Forelimb muscle (tissue), 1 donor: ENCODE results near the gene FBXO7. TPM values are rescaled to one million over a fixed set of nuclear protein-coding genes. Genes with fewer than 3 reads are reported as not detected.
"Not testable (repeated sequence)": the region's sequence is repeated elsewhere in the genome, so short reads cannot be mapped to it uniquely, and the experiment has no call there.

Experiments
- DNase-seq: peaks from one replicate; pipeline ENCODE4 v3.0.0-alpha.2; 2013; ENCODE audit warnings: low read depth
- polyA plus RNA-seq: library from polyadenylated mRNA; unstranded; fragments of 120-200 nt; gene quantifications from one replicate; pipeline ENCODE4 v1.2.1, GENCODE V29; 2013; ENCODE audit not compliant: insufficient read length

FBXO7 gene
- polyA plus RNA-seq: 56.1 TPM

DNA sequence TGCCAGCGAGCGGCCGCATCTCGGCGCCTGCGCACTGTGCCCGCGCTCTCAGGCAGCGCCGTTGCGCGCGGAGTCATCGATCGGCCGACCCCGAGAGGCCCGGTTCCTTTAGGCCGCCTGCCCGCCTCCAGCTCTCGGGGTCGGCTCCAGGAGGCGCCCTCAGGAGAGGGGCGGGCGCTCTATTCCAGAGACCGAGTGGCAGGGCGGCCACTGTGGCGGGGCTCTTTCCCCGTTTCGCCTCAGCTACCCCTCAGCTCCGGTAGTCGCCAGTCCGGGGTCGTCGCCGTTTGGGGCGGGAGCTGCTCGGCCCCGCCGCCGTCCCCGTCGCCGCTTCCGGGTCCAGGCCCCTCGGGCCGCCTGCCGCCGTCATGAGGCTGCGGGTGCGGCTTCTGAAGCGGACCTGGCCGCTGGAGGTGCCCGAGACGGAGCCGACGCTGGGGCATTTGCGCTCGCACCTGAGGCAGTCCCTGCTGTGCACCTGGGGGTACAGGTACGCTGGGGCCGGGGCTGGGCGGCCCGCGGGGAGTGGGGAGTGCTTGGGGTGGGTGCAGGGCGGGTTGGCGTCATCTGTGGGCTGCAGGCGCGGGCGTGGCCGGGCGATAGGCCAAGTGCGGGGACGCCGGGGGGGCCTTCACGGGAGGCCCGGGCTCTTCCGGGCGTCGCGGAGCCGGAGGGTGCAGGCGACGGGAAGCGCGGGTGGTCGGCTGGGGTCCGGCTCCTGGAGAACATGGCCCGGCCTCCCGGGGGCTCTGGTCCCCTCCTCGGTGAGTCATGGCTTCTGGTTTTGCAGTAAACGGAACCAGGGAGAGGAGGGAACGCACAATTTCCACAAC, at the start of gene FBXO7:
FBXO7 (plus strand) TSS at position 177 of the 833 bp plus-strand sequence; CDS start at position 369, 192 bp downstream.
- DNase-seq: peak; percentile 81

DNA sequence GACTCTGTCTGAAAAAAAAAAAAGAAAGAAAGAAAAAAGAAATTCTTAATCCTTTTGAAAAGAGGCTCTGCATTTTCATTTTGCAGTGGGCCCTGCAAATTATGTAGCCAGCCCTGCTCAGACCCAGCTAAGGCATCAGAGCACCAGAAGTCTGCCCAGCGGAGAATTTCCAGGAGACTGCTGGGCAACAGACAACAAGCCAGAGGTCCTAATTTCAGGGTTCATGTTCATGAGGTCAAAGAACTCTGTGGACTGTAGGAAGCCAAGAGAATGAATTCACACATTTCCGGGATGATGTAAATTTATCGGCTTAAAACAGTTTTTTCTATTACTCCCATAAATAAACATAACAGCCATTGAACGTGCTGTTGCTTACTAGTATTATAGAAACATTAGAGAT, 47.7 kb upstream of the FBXO7 start:
- DNase-seq: no peak

GRCh38 chr22:32430352-32430751, 44.3 kb upstream of the FBXO7 start:
- no peak for DNase-seq

DNA sequence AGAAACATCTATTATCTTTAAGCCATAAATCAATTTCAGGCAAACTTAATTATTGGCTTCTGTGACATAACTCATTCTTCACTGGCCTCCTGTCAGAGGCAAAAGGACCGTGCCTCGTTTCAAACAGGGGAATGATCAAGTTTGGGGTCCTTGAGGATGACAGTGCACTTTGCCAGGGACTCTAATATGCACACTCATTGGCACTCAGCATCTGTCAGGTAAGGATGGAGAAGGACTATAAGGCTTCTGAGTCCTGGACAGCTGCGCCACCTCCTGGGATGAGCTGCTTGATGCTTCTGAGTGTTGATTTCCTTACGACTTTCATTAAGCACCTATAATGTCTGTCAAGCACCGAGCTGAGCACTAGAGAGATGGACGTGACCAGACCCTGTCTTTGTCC, 30.5 kb upstream of the FBXO7 start:
- no peak for DNase-seq

GRCh38 chr22:32446321-32446720, 28.3 kb upstream of the FBXO7 start:
- DNase-seq: no peak

DNA sequence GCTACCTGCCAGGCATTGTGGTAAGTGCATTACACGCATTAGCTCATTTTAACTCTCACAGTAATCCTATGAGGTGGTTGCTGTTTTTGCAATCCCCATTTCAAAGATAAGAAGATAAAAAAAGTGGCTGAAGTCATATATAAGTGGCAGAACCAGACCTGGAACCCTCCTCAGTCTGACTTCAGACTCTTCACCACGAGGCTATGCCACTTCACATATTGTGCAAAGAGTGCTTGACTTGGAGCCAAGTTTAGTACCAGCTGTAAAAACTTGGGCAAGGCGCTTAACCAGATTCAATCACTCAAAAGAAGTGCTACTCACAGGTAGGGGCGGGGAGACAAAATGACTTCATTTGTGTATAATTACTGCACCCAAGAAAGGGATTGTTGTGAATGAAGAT, 25.6 kb upstream of the FBXO7 start:
- no peak for DNase-seq

DNA sequence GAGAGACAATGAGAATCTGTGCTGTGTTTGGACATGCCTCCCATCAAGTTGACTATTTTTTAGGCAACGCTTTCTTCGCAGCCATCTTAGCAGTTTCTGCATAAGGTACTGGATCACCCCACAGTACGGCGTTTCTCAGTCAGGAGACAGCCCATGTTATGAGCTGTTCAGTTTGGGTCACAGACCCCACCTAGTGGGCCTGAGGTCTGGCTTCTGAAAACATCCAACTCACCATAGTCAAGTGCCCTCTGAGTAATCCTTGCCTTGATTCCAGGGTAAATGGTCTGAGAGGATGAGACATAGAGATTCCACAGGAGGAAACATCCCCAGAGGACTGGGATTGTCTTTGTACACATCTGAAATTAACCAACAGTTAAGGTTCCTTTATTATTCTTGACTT, 17.6 kb upstream of the FBXO7 start:
- no peak for DNase-seq

DNA sequence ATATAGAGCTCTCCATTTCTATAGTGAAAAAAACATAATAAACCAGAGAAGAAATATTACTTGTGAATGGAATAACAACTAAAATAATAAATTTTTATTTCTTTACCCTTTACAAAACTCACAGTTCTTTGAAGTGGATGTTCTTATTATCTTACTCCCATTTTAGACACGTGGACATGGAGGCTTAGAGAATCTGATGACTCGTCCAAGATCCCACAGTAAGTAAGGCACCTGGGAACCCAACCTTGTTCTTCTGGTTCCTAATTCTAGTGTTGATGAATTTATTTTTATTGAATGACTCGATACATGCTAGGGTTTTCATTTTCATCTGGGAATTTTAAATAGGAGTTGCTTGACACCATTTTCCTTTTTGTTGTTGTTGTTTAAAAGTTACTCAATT, 12.2 kb upstream of the FBXO7 start:
- DNase-seq: no peak

DNA sequence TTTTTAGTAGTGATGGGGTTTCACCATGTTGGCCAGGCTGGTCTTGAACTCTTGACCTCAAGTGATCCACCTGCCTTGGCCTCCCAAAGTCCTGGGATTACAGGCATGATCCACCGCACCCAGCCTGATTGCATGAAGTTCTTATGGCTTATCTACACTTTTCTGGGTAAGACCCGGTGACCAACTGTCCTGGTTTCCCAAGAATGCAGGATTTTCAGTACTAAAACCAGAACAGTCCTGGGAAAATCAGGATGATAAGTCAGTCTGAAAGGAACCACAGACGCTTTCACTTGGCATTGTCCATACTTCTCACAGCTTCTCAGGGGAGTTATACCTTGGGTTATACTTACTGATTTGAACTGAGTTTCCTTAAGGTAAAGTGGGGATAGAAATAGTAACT, 8.9 kb upstream of the FBXO7 start:
- DNase-seq: no peak

DNA sequence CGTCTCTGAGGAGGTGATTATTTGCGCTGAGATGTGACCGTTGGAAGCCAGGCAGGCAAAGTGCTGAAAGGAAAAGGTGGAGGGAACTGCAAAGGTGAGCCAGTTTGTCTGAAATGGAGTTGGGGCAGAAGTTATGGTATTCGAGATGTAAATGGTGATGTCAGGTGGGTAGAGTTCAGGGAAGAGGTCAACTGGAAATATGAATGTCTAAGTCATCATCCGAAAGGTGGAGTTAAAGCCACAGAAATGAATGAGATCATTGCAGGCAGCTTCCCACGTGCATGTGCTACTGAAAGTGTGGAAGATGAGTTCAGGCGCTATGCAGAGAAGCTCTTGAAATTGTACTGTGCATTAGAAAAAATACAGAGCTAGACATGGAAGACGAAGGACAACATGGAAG, 8.1 kb upstream of the FBXO7 start:
- no peak for DNase-seq

- DNase-seq: no peak
These were observed 4.8 kb upstream of the FBXO7 start for GRCh38 chr22:32469799-32470212.

GRCh38 chr22:32473388-32473952, 1.1 kb upstream of the FBXO7 start:
- peak; percentile 44 for DNase-seq

GRCh38 chr22:32475468-32476010, 928 bp downstream of the FBXO7 start:
- peak; percentile 29 for DNase-seq

GRCh38 chr22:32476281-32477195, 1.9 kb downstream of the FBXO7 start:
- no peak for DNase-seq

DNA sequence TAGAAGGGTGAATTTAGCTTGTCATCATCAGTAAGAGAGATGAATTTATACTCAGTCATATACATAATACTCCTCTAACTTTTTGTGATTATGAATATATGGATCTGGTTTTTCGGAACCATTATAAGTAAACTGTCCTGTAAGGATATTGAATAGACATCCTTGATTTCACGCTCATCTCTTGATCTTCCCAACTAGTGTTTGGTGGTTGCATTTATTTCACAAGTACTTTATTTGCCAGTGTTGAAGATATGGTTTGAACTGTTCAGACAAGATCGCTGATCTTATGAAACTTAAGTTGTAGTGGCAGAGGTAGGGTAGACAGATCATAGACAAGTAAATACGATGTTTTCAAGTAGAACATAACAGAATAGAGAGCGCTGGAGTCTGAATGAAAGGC, 3.0 kb downstream of the FBXO7 start:
- no peak for DNase-seq

DNA sequence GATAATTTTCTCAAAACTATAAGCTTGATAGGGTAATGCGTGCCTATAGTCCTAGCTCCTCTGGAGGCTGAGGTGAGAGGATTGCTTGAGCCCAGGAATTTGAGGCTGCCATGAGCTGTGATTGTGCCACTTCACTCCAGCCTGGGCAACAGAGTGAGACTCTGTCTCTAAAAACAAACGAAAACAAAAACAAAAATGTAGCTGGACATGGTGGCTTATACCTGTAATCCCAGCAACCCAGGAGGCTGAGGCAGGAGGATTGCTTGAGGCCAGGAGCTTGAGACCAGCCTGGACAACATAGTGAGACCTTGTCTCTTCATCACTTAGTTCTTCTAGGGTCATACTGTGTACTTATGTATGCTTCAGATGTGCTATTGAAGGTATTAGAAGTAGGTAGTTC, 3.9 kb downstream of the FBXO7 start:
- DNase-seq: not testable (repeated sequence)

GRCh38 chr22:32478994-32479393, 4.4 kb downstream of the FBXO7 start:
- DNase-seq: no peak

DNA sequence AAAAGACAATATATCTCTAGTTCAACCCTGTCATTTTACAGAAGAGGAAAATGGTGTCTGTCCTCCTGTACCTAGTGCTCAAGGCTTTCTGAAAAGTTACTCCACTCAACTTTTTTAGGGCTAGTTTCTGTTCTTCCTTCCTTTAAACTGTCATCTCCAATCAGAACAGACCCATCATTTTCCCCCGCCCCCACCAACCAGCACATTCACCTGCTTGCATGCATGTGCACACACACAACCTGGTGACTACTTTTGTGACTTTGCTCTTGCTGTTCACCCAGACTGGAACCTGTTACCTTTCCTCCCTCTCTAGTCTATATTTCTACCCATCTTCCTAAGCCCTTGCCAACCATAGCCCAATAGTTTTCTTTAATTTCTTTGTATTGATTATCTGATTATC, 5.6 kb downstream of the FBXO7 start:
- DNase-seq: no peak

DNA sequence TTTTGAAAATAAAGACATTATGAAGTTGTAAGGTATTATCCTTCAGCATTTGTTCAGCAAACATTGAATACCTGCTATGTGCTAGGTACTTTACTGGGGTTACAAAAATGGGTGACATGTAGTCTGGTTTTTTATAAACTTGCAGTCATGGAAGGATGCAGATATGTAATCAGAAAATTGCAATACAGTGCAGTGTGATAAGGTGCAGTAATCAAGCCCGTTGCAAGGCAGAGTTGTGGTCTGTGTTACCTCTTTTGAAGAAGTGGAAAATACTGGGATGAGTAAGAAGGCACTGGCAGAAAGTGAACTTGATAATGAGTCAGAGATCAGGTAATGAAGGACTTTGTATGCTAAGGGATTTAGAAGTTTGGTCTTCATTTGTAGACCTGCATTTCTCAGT, 8.1 kb downstream of the FBXO7 start:
- no peak for DNase-seq

DNA sequence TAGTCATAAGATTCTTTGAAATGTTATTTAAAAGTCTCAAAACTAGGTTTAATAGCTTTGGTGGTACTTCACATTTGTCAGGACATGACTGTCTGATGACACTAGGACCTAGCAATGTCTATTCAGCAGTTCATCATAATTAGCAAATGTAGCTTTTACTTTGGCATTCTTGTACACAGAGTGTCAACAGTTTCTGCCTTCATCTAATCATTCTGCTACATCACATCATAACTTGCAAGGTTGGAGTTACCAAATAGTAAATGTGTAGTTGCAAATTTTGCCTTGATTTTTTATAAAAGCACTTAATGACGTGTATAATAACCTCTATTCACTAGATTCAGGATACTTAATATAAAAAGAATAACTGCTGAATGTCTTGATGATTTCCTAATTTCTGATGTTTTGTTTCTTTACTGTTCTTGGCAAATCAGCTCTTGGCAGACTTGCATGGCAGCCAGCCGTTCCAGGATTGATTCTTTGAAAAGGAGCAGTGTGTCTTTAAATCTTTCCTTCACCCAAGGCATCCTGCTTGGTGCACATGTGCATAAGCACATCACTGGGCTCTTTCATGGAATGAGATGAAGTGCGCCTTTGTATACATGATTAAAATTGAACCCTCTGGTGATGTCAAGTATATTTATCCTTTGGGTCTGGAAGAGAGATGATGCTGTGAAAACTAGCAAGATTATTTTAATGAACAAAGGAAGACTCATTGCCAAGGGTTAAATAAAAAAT, 12.2 kb downstream of the FBXO7 start:
- no peak for DNase-seq

- no peak for DNase-seq
These were observed 12.8 kb downstream of the FBXO7 start for GRCh38 chr22:32487461-32487860.
